CD4-positive, alpha-beta T cell treated with Interleukin-4 for 1 hour (primary cell): ENCODE results near the gene PSMG3.

Source experiments
- DNase-seq, 2 donors: peaks; one replicate each; pipeline ENCODE4 v3.0.0-alpha.2; 2020 to 2022

The PSMG3 gene

GRCh38 chr7:1557006-1557405 lies 12.8 kb downstream of the PSMG3 start:
- no peak for DNase-seq

GRCh38 chr7:1555813-1556543 lies 13.9 kb downstream of the PSMG3 start, which contains the start of gene TMEM184A:
TMEM184A (minus strand) TSS chr7:1556205; CDS start chr7:1555484, 721 bp downstream.
- peak; percentile 42 to 50 for DNase-seq

DNA sequence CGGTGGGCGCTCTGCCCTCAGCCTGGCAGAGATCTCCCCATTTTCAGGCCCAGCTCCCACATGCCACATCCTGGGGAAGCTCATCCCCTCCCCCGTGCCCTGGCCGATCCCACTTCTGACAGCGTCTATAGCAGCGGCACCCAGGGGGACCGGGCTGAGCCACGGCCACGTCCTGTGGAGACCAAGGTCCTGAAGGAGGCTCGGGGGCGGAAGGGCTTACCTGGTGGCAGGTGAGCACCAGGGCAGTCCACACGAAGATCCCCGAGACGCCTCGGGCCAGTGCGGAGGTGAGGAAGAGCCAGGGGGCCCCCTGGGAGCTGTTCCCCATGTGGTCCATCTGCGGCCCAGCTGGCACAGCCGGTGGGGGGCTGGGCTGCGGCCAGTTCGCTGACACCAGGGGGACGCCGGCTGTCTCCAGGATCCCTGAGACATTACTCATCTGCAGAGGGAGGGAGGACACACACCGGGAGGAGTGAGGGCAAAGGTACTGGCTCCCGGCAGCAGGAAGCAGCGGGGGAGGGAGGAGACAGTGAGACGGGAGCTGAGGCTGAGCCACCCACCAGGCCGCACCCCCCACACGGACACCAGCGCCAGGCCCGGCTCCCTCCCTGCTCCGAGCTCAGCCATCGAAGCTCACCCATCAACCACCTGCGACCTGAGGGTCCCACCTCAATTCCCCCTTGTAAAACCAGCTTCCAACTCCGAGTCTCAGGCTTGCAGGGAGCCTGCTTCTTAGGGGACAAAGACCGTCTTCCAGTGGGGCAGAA lies 14.6 kb downstream of the PSMG3 start:
- no peak for DNase-seq

DNA sequence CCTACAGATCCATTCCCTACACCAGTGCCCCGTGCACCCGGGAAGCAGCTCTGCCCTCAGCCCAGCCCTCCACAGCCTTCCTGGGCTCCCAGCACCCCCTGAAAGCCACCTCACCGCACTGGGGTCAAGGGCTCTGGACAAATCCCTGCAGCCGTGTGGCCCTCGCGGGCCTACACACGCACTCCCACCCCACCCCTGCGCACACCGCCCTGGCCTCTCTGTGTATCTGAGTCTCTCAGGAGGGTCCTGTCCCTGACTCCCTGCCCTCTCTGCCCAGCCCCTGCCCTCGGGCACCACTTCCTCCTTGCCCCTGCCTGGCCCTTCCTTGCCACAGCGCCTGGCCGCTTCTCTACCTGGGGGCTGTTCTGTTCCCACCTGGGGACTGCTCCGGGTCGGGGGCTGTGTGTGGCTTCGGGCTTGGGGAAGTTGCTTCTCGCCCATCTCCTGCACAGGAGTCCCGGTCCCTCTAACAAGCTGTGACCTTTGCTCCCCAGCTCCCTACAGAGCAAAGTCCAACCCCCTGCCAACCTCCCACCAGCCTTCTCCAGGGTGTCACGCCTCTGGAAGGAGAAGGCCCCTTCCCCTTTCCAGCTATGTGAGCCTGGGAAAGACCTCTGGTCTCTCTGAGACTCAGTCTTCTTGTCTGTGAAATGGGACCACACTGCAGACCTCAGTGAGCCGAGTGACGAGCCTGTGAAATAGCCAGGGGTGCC lies 15.3 kb downstream of the PSMG3 start:
- no peak for DNase-seq

GRCh38 chr7:1553512-1554210 lies 16.2 kb downstream of the PSMG3 start:
- DNase-seq, result no peak

GRCh38 chr7:1552200-1552599 lies 17.6 kb downstream of the PSMG3 start:
- DNase-seq, result no peak

DNA sequence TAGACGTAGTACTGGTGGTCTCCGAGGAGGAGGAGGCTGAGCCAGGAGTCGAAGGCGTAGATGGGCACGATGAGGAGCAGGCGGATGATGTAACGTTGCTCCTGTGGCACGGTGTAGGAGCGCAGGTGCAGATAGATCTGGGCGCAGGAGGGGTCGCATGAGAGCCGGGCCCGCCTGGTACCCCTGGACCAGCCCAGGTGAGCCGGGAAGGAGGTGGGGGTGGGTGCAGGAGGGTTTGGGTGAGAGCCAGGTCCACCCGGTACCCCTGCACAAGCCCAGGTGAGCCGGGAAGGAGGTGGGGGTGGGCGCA lies 19.0 kb downstream of the PSMG3 start:
- no peak for DNase-seq

GRCh38 chr7:1550005-1550845 lies 19.6 kb downstream of the PSMG3 start:
- no peak for DNase-seq

DNA sequence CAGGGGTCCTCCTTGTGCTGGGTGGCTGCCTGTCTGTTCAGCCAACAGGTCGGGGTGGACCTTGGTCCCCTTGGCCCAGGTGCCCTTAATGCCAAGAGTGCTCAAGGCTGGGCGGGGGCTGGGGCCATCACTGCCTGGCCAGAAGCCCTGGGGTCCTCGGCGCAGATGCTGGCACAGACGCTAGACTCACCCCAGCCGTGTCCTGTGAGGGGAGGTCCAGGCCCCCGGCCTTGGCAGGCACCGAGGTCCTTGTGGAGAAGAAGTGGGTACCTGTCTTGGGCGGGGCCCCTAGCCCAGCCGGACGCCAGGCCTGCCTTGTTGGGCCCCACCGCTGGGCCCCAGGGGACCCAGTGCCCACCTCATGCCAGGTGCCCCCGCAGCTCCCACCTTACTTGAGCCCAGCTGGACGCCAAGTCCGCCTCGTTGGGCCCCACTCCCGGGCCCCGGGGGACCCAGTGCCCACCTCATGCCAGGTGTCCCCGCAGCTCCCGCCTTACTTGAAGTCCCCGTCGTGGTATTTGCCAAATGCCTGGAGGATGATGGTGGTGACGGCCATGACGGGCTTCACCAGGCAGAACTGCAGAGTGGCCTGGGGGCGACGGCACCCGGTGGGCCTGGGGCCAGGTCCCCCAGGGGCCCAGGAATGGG lies 20.4 kb downstream of the PSMG3 start:
- DNase-seq, result no peak

DNA sequence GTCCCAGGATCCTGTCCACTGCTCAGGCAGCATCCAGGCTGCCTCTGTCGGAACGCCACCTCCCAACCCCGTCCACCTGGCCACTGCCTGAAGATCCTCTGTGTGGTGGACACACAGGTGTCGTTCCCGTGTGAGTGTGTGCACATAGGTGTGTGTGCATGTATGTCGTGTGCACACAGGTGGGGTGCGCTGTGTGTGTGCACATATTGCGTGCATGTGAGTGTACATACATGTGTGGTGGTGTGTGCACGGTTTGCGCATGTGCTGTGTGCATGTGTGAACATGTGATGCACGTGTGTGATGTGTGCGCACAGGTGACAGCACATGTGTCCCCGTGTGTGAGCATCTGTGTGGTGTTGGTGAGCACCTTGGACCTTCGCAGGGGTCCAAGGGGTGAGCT lies 20.9 kb downstream of the PSMG3 start:
- DNase-seq, result no peak

DNA sequence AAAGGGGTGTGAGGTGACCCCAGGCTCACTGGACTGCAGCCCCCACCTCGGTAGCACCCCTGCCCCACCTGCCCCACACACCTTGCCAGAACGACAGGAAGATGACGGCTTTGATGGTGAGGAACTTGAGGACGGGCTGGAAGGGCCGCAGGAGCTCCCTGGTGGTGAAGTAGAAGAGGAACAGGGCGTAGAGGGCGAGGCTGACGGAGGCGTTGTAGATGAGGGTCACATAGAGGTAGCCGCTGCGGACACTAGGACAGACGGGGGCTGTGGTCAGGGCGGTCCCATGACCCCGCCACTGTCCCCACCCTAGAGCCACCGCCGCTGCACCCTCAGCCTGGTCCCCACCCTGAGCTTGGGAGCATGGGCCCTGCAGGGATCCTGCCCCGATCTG lies 21.4 kb downstream of the PSMG3 start:
- DNase-seq, result no peak

DNA sequence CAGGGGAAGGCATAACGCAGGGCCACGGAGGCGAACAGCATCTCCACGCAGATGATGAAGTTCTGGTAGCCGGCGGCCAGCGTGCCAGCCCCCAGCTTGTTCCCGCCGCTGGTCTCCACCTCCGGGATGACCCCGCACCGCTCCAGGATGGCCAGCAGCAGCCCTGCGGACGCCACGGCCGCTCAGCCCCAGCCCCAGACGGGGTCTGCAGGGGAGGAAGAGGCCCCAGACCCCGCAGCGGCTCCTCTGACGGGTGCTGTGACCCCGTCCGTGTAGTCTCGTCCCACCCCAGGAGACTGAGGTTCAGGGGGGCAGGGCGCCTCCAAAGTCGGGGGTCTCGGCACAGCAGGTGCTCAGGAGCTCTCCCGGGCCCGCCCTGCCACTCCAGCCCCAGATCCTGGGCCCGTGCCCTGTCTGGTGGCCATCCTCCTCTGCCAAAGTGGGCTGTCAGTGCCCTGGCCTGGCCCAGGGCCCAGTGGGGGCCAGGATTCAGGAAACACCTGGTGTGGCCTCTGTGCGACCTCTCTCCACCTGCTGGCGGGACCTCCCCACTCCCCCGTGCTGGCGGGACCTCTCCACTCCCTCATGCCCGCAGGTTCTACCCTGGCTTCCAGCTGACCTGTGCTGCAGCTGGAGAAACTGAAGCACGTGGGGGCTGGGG lies 21.9 kb downstream of the PSMG3 start:
- DNase-seq, result no peak

DNA sequence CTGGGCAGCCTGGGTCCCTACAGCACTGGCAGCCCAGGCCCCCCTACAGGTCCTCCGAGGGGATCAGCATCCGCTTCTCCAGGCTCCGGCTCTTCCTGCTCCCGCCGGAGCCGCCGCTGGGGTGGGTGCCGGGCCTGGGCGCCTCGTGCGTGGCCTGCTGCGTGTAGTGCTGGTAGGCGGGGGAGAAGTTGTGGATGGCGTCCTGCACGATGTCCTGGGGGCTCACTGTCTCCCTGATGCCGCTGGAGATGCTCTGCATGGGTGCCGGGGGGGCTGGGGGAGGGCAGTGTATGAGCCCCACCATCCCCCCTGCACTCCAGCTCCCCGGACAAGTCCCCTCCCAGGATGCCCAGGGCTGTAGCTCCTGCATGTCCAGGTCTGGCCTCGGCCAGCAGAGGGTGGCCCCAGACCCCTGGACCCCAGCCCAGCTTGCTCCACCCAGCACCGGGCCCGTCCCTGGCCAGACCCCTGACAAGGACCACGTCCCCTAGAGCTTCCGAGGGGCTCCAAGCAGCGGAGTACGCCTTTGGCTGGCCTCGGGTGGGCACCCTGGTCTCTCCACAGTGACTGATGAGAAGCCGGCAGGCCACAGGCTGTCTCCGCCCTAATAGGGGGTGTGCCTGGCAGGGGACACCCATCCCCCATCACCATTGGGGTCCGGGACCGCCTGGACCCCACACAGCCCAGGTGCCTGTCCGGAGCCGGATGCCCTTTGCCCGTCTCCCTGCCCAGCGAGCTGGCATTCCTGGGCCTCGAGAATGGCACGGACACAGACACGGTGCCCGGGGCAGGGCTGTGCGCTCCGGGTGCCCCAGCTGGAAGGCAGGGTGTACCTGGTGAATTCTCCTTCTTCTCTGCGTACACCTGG lies 22.7 kb downstream of the PSMG3 start:
- no peak for DNase-seq

DNA sequence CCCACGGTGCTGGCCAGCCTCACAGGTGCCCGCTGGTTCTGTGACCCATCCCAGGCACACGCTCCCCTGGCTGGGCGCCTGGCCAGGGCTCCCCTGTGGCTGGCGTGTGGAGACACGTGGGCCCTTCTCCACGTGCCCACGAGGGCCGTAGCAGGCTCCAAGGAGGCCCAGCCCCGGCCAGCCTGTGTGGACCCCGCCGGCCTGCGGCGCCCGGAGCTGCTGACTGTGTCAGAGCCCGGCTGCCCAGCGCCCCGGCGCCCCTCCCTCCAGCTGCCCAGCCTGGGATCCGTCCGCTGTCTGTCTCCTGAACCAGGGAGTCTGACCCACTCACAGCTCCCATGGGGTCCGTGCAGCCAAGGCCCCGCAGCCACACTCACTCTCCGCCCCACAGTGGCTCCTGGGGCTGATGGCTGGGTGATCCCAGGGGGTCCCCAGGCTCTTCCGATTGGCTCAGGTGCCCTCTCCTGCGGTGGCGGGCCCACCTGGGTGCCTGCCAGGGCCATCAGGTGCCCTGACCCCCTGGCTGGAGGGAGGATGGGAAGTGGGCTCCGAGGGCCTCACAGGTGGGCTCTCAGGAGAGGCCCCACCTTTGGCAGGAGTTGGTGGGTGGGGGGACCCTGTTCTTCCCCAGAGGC lies 23.4 kb downstream of the PSMG3 start:
- no peak for DNase-seq

- DNase-seq, result no peak
Observed at GRCh38 chr7:1545417-1546246, 24.2 kb downstream of the PSMG3 start.

DNA sequence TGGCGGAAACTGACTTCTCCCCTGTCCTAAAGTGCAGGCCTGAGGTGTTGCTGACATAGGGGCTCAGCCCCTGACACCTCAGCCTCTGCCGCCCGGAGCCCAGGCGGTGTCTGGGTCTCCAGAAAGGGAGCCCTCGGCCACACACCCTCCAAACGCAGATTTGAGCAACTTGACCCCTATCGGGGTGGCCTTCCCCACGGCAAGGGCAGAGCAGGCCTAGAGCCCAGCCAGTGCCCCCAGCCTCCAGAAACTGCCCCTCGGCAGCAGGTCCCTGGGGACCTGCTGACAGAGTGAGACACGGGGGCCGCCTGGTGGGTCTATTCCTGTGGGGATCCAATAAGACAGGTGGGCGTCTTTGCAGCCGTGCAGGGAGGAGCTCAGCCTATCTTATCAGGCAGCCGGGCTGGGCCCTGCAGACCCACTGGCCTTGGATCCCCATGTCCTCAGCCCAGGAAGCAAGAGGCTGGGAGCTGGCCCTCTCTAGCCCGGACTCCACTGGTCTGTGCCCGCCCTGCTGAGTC lies 24.9 kb downstream of the PSMG3 start:
- DNase-seq, result no peak

DNA sequence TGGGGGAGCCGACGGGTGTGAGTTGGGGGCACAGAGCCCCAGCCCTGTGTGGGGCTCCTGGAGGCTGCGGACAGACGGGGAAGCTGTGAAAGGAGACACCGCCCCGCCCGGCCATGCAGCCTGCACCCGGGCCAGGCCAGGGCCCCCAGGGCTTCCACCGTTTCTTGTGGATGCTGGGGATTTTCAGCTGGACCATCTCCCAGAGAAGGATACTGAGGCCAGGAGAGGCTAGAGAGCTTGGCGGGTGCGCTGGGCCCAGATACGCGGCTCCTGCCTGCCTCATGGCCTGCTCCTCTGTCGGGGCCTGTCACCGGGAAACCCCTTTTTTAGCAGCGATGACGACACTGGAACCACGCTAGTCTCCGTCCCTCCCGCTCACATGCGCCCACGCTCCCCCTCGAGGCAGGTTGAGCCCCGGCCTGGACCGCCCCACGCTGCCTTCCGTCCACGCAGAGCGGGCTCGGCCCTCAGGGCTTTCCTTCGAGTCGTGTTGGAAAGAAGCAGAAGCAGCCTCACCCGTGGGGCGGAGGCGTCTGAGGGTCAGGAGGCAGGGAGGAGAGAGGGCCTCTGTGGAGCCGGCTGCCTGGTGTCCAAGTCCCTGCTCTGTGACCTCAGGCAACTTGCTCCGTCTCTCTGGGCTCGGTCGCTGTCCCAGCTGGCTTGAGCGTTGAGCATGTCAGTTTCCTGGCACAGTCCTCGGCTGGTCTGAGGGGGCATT lies 25.5 kb downstream of the PSMG3 start:
- DNase-seq, result no peak

- DNase-seq, result no peak
Observed at GRCh38 chr7:1543826-1544177, 26.0 kb downstream of the PSMG3 start.
